Measurements from ENCODE around the gene ALK. TPM values are rescaled to one million over a fixed set of nuclear protein-coding genes. Genes with fewer than 3 reads are reported as not detected.

Gene ALK
- total RNA-seq, 4 donors from 2014 or later = 0.19 TPM; not detected in 3

- no peak overlapping the region for H3K27ac ChIP-seq
- no peak for DNase-seq
- intact Hi-C loops (cut with DNase I) = no loop called here
- H3K36me3 ChIP-seq = no peaks in the 10 kb centered on the region
- no peaks in the 10 kb centered on the region for H3K9me3 ChIP-seq
- H3K4me1 ChIP-seq = peaks cover 0 to 39% (median 19%) of the 10 kb centered on the region in 3 donors
- no peaks in the 10 kb centered on the region for H3K27me3 ChIP-seq
- no peak overlapping the region for H3K4me3 ChIP-seq
- TF ChIP-seq CTCF (IDR thresholded peaks at IDR 0.05) (no peak), POLR2A (IDR thresholded peaks at IDR 0.05) (no peak)
Observed at GRCh38 chr2:29952973-29953372, 31.6 kb upstream of the ALK start.

GRCh38 chr2:29951576-29951975, 30.2 kb upstream of the ALK start:
- no peaks in the 10 kb centered on the region for H3K36me3 ChIP-seq
- intact Hi-C loops (cut with DNase I) = no loop called here
- H3K4me1 ChIP-seq = peaks cover 0 to 39% (median 19%) of the 10 kb centered on the region in 3 donors
- no peaks in the 10 kb centered on the region for H3K27me3 ChIP-seq
- no peak for DNase-seq
- no peak for TF ChIP-seq CTCF (IDR thresholded peaks at IDR 0.05)
- no peak for TF ChIP-seq POLR2A (IDR thresholded peaks at IDR 0.05)
- H3K4me3 ChIP-seq = no peak overlapping the region
- no peaks in the 10 kb centered on the region for H3K9me3 ChIP-seq
- peak overlapping the region in 3 of 4 donors; percentile 26 to 74 (median 72) for H3K27ac ChIP-seq
- WGBS, 2 donors = 9 to 25% methylated on average over 1 of the region's 1 CpG

- H3K27me3 ChIP-seq = no peaks in the 10 kb centered on the region
- no peak for TF ChIP-seq POLR2A (IDR thresholded peaks at IDR 0.05)
- TF ChIP-seq CTCF (IDR thresholded peaks at IDR 0.05) = no peak
- WGBS, 2 donors = 28 to 41% methylated on average over 3 of the region's 3 CpGs
- intact Hi-C loops (cut with DNase I) = no loop called here
- H3K4me1 ChIP-seq = peaks cover 0 to 39% (median 19%) of the 10 kb centered on the region in 3 donors
- peak overlapping the region; percentile 50 to 74 (median 71) for H3K27ac ChIP-seq
- H3K9me3 ChIP-seq = no peaks in the 10 kb centered on the region
- H3K36me3 ChIP-seq = no peaks in the 10 kb centered on the region
- H3K4me3 ChIP-seq = no peak overlapping the region
- no peak for DNase-seq
Observed at GRCh38 chr2:29950481-29950880, 29.1 kb upstream of the ALK start.

- H3K4me3 ChIP-seq = no peak overlapping the region
- TF ChIP-seq CTCF (IDR thresholded peaks at IDR 0.05) (no peak), POLR2A (IDR thresholded peaks at IDR 0.05) (no peak)
- no peak overlapping the region for H3K27ac ChIP-seq
- WGBS, 2 donors = 84 to 86% methylated on average over 3 of the region's 3 CpGs
- H3K4me1 ChIP-seq = peaks cover 0 to 44% (median 19%) of the 10 kb centered on the region in 3 donors
- no peaks in the 10 kb centered on the region for H3K9me3 ChIP-seq
- intact Hi-C loops (cut with DNase I) = no loop called here
- no peaks in the 10 kb centered on the region for H3K36me3 ChIP-seq
- no peaks in the 10 kb centered on the region for H3K27me3 ChIP-seq
- DNase-seq = no peak
Observed at GRCh38 chr2:29949042-29949441, 27.7 kb upstream of the ALK start.

- no peaks in the 10 kb centered on the region for H3K9me3 ChIP-seq
- no peak overlapping the region for H3K4me3 ChIP-seq
- DNase-seq = no peak
- intact Hi-C loops (cut with DNase I) = no loop called here
- TF ChIP-seq POLR2A (IDR thresholded peaks at IDR 0.05) (no peak), CTCF (IDR thresholded peaks at IDR 0.05) (no peak)
- H3K27ac ChIP-seq = no peak overlapping the region
- H3K36me3 ChIP-seq = no peaks in the 10 kb centered on the region
- WGBS, 2 donors = 78 to 93% methylated on average over 2 to 5 of the region's 5 CpGs
- no peaks in the 10 kb centered on the region for H3K27me3 ChIP-seq
- H3K4me1 ChIP-seq = peaks cover 0 to 26% (median 10%) of the 10 kb centered on the region in 3 donors
Observed at GRCh38 chr2:29946505-29946904, 25.1 kb upstream of the ALK start.
